ENCODE results near the gene TESK1. TPM values are rescaled to one million over a fixed set of nuclear protein-coding genes. Genes with fewer than 3 reads are reported as not detected.

Gene TESK1
- total RNA-seq, 1 experiment from 2014 or later: 20.4 TPM

DNA sequence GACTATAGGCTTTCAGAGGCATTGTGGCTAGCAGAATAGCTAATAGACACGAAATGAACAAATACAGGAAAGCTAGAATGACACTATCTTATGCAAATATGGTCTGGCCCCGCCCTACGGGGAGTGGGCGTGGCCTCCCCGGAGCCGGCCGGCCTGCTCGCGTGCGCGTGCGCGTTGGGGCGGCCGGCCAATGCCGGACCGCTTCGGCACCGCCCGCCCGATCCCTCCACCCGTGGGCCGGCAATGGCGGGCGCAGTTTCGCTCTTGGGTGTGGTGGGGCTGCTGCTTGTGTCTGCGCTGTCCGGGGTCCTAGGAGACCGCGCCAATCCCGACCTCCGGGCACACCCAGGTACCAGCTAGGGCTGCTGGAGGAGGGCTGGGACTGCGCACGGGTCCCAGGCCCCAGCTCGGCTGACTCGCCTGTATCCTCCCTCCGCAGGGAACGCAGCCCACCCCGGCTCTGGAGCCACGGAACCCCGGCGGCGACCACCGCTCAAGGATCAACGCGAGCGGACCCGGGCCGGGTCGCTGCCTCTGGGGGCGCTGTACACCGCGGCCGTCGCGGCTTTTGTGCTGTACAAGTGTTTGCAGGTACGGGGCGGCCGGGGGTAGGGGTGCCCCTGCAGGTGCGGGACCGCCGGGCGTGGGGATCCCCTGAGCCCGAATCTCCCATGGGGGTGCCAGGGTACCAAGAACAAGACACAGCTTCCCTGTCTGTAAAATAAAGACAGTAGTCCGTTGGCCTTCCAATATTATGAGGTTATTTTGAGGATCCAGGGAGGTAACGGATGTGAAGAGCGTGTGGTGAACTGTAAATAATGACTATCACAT lies 53.3 kb downstream of the TESK1 start, which contains the start of gene CCDC107 (continued):
- TF ChIP-seq, protein P1, sequence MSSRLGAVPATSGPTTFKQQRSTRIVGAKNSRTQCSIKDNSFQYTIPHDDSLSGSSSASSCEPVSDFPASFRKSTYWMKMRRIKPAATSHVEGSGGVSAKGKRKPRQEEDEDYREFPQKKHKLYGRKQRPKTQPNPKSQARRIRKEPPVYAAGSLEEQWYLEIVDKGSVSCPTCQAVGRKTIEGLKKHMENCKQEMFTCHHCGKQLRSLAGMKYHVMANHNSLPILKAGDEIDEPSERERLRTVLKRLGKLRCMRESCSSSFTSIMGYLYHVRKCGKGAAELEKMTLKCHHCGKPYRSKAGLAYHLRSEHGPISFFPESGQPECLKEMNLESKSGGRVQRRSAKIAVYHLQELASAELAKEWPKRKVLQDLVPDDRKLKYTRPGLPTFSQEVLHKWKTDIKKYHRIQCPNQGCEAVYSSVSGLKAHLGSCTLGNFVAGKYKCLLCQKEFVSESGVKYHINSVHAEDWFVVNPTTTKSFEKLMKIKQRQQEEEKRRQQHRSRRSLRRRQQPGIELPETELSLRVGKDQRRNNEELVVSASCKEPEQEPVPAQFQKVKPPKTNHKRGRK (CRISPR knock-in tag; IDR thresholded peaks at IDR 0.05; ENCODE audit: borderline replicate concordance): no peak
- TF ChIP-seq FOXK1 (CRISPR knock-in tag; IDR thresholded peaks at IDR 0.05) (peak; percentile 78; the same call in 1 of the 2 replicates), ZBTB21 (CRISPR knock-in tag; IDR thresholded peaks at IDR 0.05; ENCODE audit: borderline replicate concordance) (peak; percentile 19; the same call in 1 of the 2 replicates), TEAD4 (CRISPR knock-in tag; IDR thresholded peaks at IDR 0.05) (no peak), FOXP1 (CRISPR knock-in tag; IDR thresholded peaks at IDR 0.05; ENCODE audit: borderline replicate concordance) (peak; percentile 77; the same call in 1 of the 2 replicates), TEAD1 (CRISPR knock-in tag; IDR thresholded peaks at IDR 0.05) (0 out of 2 replicates have a peak, but pooled peaks have one; percentile 52), ELF4 (CRISPR knock-in tag; IDR thresholded peaks at IDR 0.05; ENCODE audit: low read depth) (no peak), MXD4 (CRISPR knock-in tag; IDR thresholded peaks at IDR 0.05; ENCODE audit: borderline replicate concordance) (no peak), FOXJ3 (CRISPR knock-in tag; IDR thresholded peaks at IDR 0.05; ENCODE audit: borderline replicate concordance) (no peak), GABPB1 (CRISPR knock-in tag; IDR thresholded peaks at IDR 0.05) (peak; percentile 37; the same call in 1 of the 2 replicates), ZNF219 (CRISPR knock-in tag; IDR thresholded peaks at IDR 0.05; ENCODE audit: borderline replicate concordance) (no peak)
- TF ChIP-seq, protein P2, sequence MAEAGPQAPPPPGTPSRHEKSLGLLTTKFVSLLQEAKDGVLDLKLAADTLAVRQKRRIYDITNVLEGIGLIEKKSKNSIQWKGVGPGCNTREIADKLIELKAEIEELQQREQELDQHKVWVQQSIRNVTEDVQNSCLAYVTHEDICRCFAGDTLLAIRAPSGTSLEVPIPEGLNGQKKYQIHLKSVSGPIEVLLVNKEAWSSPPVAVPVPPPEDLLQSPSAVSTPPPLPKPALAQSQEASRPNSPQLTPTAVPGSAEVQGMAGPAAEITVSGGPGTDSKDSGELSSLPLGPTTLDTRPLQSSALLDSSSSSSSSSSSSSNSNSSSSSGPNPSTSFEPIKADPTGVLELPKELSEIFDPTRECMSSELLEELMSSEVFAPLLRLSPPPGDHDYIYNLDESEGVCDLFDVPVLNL (CRISPR knock-in tag; IDR thresholded peaks at IDR 0.05; ENCODE audit: borderline replicate concordance, low read depth): 0 out of 2 replicates have a peak, but pooled peaks have one; percentile 44
- TF ChIP-seq, protein P3, sequence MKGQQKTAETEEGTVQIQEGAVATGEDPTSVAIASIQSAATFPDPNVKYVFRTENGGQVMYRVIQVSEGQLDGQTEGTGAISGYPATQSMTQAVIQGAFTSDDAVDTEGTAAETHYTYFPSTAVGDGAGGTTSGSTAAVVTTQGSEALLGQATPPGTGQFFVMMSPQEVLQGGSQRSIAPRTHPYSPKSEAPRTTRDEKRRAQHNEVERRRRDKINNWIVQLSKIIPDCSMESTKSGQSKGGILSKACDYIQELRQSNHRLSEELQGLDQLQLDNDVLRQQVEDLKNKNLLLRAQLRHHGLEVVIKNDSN (CRISPR knock-in tag; IDR thresholded peaks at IDR 0.05): no peak
- TF ChIP-seq, protein P4, sequence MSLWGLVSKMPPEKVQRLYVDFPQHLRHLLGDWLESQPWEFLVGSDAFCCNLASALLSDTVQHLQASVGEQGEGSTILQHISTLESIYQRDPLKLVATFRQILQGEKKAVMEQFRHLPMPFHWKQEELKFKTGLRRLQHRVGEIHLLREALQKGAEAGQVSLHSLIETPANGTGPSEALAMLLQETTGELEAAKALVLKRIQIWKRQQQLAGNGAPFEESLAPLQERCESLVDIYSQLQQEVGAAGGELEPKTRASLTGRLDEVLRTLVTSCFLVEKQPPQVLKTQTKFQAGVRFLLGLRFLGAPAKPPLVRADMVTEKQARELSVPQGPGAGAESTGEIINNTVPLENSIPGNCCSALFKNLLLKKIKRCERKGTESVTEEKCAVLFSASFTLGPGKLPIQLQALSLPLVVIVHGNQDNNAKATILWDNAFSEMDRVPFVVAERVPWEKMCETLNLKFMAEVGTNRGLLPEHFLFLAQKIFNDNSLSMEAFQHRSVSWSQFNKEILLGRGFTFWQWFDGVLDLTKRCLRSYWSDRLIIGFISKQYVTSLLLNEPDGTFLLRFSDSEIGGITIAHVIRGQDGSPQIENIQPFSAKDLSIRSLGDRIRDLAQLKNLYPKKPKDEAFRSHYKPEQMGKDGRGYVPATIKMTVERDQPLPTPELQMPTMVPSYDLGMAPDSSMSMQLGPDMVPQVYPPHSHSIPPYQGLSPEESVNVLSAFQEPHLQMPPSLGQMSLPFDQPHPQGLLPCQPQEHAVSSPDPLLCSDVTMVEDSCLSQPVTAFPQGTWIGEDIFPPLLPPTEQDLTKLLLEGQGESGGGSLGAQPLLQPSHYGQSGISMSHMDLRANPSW (CRISPR knock-in tag; conservative IDR thresholded peaks at IDR 0.05; ENCODE audit: low read depth): 0 out of 2 replicates have a peak, but pooled peaks have one; percentile 51
- TF ChIP-seq, protein P5, sequence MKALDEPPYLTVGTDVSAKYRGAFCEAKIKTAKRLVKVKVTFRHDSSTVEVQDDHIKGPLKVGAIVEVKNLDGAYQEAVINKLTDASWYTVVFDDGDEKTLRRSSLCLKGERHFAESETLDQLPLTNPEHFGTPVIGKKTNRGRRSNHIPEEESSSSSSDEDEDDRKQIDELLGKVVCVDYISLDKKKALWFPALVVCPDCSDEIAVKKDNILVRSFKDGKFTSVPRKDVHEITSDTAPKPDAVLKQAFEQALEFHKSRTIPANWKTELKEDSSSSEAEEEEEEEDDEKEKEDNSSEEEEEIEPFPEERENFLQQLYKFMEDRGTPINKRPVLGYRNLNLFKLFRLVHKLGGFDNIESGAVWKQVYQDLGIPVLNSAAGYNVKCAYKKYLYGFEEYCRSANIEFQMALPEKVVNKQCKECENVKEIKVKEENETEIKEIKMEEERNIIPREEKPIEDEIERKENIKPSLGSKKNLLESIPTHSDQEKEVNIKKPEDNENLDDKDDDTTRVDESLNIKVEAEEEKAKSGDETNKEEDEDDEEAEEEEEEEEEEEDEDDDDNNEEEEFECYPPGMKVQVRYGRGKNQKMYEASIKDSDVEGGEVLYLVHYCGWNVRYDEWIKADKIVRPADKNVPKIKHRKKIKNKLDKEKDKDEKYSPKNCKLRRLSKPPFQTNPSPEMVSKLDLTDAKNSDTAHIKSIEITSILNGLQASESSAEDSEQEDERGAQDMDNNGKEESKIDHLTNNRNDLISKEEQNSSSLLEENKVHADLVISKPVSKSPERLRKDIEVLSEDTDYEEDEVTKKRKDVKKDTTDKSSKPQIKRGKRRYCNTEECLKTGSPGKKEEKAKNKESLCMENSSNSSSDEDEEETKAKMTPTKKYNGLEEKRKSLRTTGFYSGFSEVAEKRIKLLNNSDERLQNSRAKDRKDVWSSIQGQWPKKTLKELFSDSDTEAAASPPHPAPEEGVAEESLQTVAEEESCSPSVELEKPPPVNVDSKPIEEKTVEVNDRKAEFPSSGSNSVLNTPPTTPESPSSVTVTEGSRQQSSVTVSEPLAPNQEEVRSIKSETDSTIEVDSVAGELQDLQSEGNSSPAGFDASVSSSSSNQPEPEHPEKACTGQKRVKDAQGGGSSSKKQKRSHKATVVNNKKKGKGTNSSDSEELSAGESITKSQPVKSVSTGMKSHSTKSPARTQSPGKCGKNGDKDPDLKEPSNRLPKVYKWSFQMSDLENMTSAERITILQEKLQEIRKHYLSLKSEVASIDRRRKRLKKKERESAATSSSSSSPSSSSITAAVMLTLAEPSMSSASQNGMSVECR (CRISPR knock-in tag; IDR thresholded peaks at IDR 0.05; ENCODE audit: borderline replicate concordance): 0 out of 2 replicates have a peak, but pooled peaks have one; percentile 18
- TF ChIP-seq, protein P6, sequence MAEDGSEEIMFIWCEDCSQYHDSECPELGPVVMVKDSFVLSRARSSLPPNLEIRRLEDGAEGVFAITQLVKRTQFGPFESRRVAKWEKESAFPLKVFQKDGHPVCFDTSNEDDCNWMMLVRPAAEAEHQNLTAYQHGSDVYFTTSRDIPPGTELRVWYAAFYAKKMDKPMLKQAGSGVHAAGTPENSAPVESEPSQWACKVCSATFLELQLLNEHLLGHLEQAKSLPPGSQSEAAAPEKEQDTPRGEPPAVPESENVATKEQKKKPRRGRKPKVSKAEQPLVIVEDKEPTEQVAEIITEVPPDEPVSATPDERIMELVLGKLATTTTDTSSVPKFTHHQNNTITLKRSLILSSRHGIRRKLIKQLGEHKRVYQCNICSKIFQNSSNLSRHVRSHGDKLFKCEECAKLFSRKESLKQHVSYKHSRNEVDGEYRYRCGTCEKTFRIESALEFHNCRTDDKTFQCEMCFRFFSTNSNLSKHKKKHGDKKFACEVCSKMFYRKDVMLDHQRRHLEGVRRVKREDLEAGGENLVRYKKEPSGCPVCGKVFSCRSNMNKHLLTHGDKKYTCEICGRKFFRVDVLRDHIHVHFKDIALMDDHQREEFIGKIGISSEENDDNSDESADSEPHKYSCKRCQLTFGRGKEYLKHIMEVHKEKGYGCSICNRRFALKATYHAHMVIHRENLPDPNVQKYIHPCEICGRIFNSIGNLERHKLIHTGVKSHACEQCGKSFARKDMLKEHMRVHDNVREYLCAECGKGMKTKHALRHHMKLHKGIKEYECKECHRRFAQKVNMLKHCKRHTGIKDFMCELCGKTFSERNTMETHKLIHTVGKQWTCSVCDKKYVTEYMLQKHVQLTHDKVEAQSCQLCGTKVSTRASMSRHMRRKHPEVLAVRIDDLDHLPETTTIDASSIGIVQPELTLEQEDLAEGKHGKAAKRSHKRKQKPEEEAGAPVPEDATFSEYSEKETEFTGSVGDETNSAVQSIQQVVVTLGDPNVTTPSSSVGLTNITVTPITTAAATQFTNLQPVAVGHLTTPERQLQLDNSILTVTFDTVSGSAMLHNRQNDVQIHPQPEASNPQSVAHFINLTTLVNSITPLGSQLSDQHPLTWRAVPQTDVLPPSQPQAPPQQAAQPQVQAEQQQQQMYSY (CRISPR knock-in tag; IDR thresholded peaks at IDR 0.05): no peak
- TF ChIP-seq, protein P7, sequence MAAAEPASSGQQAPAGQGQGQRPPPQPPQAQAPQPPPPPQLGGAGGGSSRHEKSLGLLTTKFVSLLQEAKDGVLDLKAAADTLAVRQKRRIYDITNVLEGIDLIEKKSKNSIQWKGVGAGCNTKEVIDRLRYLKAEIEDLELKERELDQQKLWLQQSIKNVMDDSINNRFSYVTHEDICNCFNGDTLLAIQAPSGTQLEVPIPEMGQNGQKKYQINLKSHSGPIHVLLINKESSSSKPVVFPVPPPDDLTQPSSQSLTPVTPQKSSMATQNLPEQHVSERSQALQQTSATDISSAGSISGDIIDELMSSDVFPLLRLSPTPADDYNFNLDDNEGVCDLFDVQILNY (CRISPR knock-in tag; IDR thresholded peaks at IDR 0.05): peak; percentile 54; the same call in 1 of the 2 replicates
- TF ChIP-seq, protein P8, sequence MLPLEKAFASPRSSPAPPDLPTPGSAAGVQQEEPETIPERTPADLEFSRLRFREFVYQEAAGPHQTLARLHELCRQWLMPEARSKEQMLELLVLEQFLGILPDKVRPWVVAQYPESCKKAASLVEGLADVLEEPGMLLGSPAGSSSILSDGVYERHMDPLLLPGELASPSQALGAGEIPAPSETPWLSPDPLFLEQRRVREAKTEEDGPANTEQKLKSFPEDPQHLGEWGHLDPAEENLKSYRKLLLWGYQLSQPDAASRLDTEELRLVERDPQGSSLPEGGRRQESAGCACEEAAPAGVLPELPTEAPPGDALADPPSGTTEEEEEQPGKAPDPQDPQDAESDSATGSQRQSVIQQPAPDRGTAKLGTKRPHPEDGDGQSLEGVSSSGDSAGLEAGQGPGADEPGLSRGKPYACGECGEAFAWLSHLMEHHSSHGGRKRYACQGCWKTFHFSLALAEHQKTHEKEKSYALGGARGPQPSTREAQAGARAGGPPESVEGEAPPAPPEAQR (CRISPR knock-in tag; IDR thresholded peaks at IDR 0.05): no peak
